Pons (tissue), 1 donor: ENCODE measurements around the gene PTPRM.

Experiments
- DNase-seq: peaks from one replicate; pipeline ENCODE4 v3.0.0-alpha.2; 2016; ENCODE audit warnings: low spot score

PTPRM gene

GRCh38 chr18:7807936-7808453 is 240.9 kb downstream of the PTPRM start:
- DNase-seq: no peak

- no peak for DNase-seq
These were observed 241.9 kb downstream of the PTPRM start for GRCh38 chr18:7808992-7809391.

GRCh38 chr18:7809455-7809854 is 242.3 kb downstream of the PTPRM start:
- DNase-seq: no peak

GRCh38 chr18:7809978-7810377 is 242.9 kb downstream of the PTPRM start:
- DNase-seq: no peak

- DNase-seq: no peak
These were observed 245.4 kb downstream of the PTPRM start for GRCh38 chr18:7812431-7813063.

GRCh38 chr18:7813131-7813530 is 246.0 kb downstream of the PTPRM start:
- no peak for DNase-seq

GRCh38 chr18:7814754-7815315 is 247.7 kb downstream of the PTPRM start:
- DNase-seq: no peak

- DNase-seq: no peak
These were observed 248.7 kb downstream of the PTPRM start for GRCh38 chr18:7815787-7816186.

GRCh38 chr18:7817575-7818230 is 250.6 kb downstream of the PTPRM start:
- DNase-seq: no peak

- DNase-seq: no peak
These were observed 254.7 kb downstream of the PTPRM start for GRCh38 chr18:7821784-7822183.

GRCh38 chr18:7822435-7823331 is 255.6 kb downstream of the PTPRM start:
- DNase-seq: no peak

- no peak for DNase-seq
These were observed 257.9 kb downstream of the PTPRM start for GRCh38 chr18:7824970-7825369.

- DNase-seq: no peak
These were observed 263.4 kb downstream of the PTPRM start for GRCh38 chr18:7830468-7830867.

GRCh38 chr18:7839548-7839947 is 272.4 kb downstream of the PTPRM start:
- no peak for DNase-seq

GRCh38 chr18:7840411-7840810 is 273.3 kb downstream of the PTPRM start:
- DNase-seq: no peak

GRCh38 chr18:7844017-7844416 is 276.9 kb downstream of the PTPRM start:
- no peak for DNase-seq

- no peak for DNase-seq
These were observed 277.3 kb downstream of the PTPRM start for GRCh38 chr18:7844418-7844817.

GRCh38 chr18:7846335-7846734 is 279.2 kb downstream of the PTPRM start:
- DNase-seq: no peak

GRCh38 chr18:7847357-7848053 is 280.4 kb downstream of the PTPRM start:
- DNase-seq: no peak

GRCh38 chr18:7848054-7848412 is 280.9 kb downstream of the PTPRM start:
- DNase-seq: no peak

GRCh38 chr18:7850446-7850845 is 283.3 kb downstream of the PTPRM start:
- no peak for DNase-seq

GRCh38 chr18:7855028-7855427 is 287.9 kb downstream of the PTPRM start:
- DNase-seq: no peak
